ENCODE measurements around the gene TMEM120B.
"Not testable (repeated sequence)": the region's sequence is repeated elsewhere in the genome, so short reads cannot be mapped to it uniquely, and the experiment has no call there.

Gene TMEM120B

GRCh38 chr12:121717041-121717699 is 4.6 kb downstream of the TMEM120B start:
- Mint-ChIP-seq H3K4me3 (no peak overlapping the region), H3K36me3 (no peaks in the 10 kb centered on the region), H3K4me1 (ENCODE audit: low read depth) (peaks cover 9% of the 10 kb centered on the region), H3K27me3 (no peaks in the 10 kb centered on the region), H3K9me3 (ENCODE audit: low read depth) (no peaks in the 10 kb centered on the region), H3K27ac (no peak overlapping the region)

- peaks cover 2% of the 10 kb centered on the region for H3K36me3 Mint-ChIP-seq
- H3K4me1 Mint-ChIP-seq (ENCODE audit: low read depth): peaks cover 7% of the 10 kb centered on the region
- H3K4me3 Mint-ChIP-seq: no peak overlapping the region
- no peaks in the 10 kb centered on the region for H3K9me3 Mint-ChIP-seq (ENCODE audit: low read depth)
- no peak overlapping the region for H3K27ac Mint-ChIP-seq
- H3K27me3 Mint-ChIP-seq: no peaks in the 10 kb centered on the region
These were observed 6.2 kb downstream of the TMEM120B start for GRCh38 chr12:121718653-121719239.

GRCh38 chr12:121719926-121720414 is 7.4 kb downstream of the TMEM120B start:
- no peaks in the 10 kb centered on the region for H3K9me3 Mint-ChIP-seq (ENCODE audit: low read depth)
- peaks cover 1% of the 10 kb centered on the region for H3K4me1 Mint-ChIP-seq (ENCODE audit: low read depth)
- H3K27me3 Mint-ChIP-seq: no peaks in the 10 kb centered on the region
- no peak overlapping the region for H3K4me3 Mint-ChIP-seq
- no peak overlapping the region for H3K27ac Mint-ChIP-seq
- H3K36me3 Mint-ChIP-seq: peaks cover 2% of the 10 kb centered on the region

- Mint-ChIP-seq H3K4me1 (ENCODE audit: low read depth) (peaks cover 1% of the 10 kb centered on the region), H3K9me3 (ENCODE audit: low read depth) (no peaks in the 10 kb centered on the region), H3K4me3 (no peak overlapping the region), H3K27me3 (no peaks in the 10 kb centered on the region), H3K27ac (no peak overlapping the region), H3K36me3 (peaks cover 6% of the 10 kb centered on the region)
These were observed 8.2 kb downstream of the TMEM120B start for GRCh38 chr12:121720762-121721161.

- Mint-ChIP-seq H3K9me3 (ENCODE audit: low read depth) (no peaks in the 10 kb centered on the region), H3K27me3 (no peaks in the 10 kb centered on the region), H3K4me1 (ENCODE audit: low read depth) (peaks cover 1% of the 10 kb centered on the region)
These were observed 10.0 kb downstream of the TMEM120B start for GRCh38 chr12:121722511-121722910.

GRCh38 chr12:121723200-121723599 is 10.6 kb downstream of the TMEM120B start:
- no peak overlapping the region for H3K4me3 Mint-ChIP-seq
- H3K4me1 Mint-ChIP-seq (ENCODE audit: low read depth): peaks cover 1% of the 10 kb centered on the region
- no peaks in the 10 kb centered on the region for H3K9me3 Mint-ChIP-seq (ENCODE audit: low read depth)
- no peak overlapping the region for H3K27ac Mint-ChIP-seq
- peaks cover 6% of the 10 kb centered on the region for H3K36me3 Mint-ChIP-seq
- H3K27me3 Mint-ChIP-seq: no peaks in the 10 kb centered on the region

More at GRCh38 chr12:121722511-121722910, 10.0 kb downstream of the TMEM120B start:
- H3K4me3 Mint-ChIP-seq: no peak overlapping the region
- H3K27ac Mint-ChIP-seq: no peak overlapping the region
- peaks cover 6% of the 10 kb centered on the region for H3K36me3 Mint-ChIP-seq

- Mint-ChIP-seq H3K27ac (no peak overlapping the region), H3K4me1 (ENCODE audit: low read depth) (peaks cover 1% of the 10 kb centered on the region), H3K27me3 (no peaks in the 10 kb centered on the region), H3K36me3 (peaks cover 6% of the 10 kb centered on the region), H3K4me3 (no peak overlapping the region), H3K9me3 (ENCODE audit: low read depth) (no peaks in the 10 kb centered on the region)
These were observed 12.4 kb downstream of the TMEM120B start for GRCh38 chr12:121724925-121725324.

GRCh38 chr12:121725423-121725822 is 12.9 kb downstream of the TMEM120B start:
- H3K27me3 Mint-ChIP-seq: no peaks in the 10 kb centered on the region
- H3K4me3 Mint-ChIP-seq: no peak overlapping the region
- H3K9me3 Mint-ChIP-seq (ENCODE audit: low read depth): no peaks in the 10 kb centered on the region
- H3K27ac Mint-ChIP-seq: no peak overlapping the region
- H3K36me3 Mint-ChIP-seq: peaks cover 6% of the 10 kb centered on the region
- peaks cover 1% of the 10 kb centered on the region for H3K4me1 Mint-ChIP-seq (ENCODE audit: low read depth)

GRCh38 chr12:121729021-121729420 is 16.5 kb downstream of the TMEM120B start:
- H3K27ac Mint-ChIP-seq: no peak overlapping the region
- no peak overlapping the region for H3K4me3 Mint-ChIP-seq
- peaks cover 5% of the 10 kb centered on the region for H3K36me3 Mint-ChIP-seq
- no peaks in the 10 kb centered on the region for H3K9me3 Mint-ChIP-seq (ENCODE audit: low read depth)
- no peaks in the 10 kb centered on the region for H3K27me3 Mint-ChIP-seq
- no peaks in the 10 kb centered on the region for H3K4me1 Mint-ChIP-seq (ENCODE audit: low read depth)

- no peaks in the 10 kb centered on the region for H3K9me3 Mint-ChIP-seq (ENCODE audit: low read depth)
- H3K27ac Mint-ChIP-seq: no peak overlapping the region
- no peaks in the 10 kb centered on the region for H3K36me3 Mint-ChIP-seq
- H3K27me3 Mint-ChIP-seq: no peaks in the 10 kb centered on the region
- no peak overlapping the region for H3K4me3 Mint-ChIP-seq
- H3K4me1 Mint-ChIP-seq (ENCODE audit: low read depth): no peaks in the 10 kb centered on the region
These were observed 18.9 kb downstream of the TMEM120B start for GRCh38 chr12:121731473-121731872.

- no peak overlapping the region for H3K27ac Mint-ChIP-seq
- H3K36me3 Mint-ChIP-seq: no peaks in the 10 kb centered on the region
- H3K27me3 Mint-ChIP-seq: no peaks in the 10 kb centered on the region
- H3K4me1 Mint-ChIP-seq (ENCODE audit: low read depth): no peaks in the 10 kb centered on the region
- H3K9me3 Mint-ChIP-seq (ENCODE audit: low read depth): no peaks in the 10 kb centered on the region
- no peak overlapping the region for H3K4me3 Mint-ChIP-seq
These were observed 21.3 kb downstream of the TMEM120B start for GRCh38 chr12:121733849-121734248.

GRCh38 chr12:121738340-121738858 is 25.8 kb downstream of the TMEM120B start:
- Mint-ChIP-seq H3K27ac (no peak overlapping the region), H3K4me3 (no peak overlapping the region), H3K36me3 (no peaks in the 10 kb centered on the region), H3K27me3 (no peaks in the 10 kb centered on the region), H3K4me1 (ENCODE audit: low read depth) (no peaks in the 10 kb centered on the region), H3K9me3 (ENCODE audit: low read depth) (no peaks in the 10 kb centered on the region)

GRCh38 chr12:121740847-121741246 is 28.3 kb downstream of the TMEM120B start:
- Mint-ChIP-seq H3K27me3 (no peaks in the 10 kb centered on the region), H3K4me1 (ENCODE audit: low read depth) (no peaks in the 10 kb centered on the region), H3K9me3 (ENCODE audit: low read depth) (no peaks in the 10 kb centered on the region), H3K36me3 (no peaks in the 10 kb centered on the region), H3K27ac (no peak overlapping the region), H3K4me3 (no peak overlapping the region)

- Mint-ChIP-seq H3K4me3 (no peak overlapping the region), H3K36me3 (no peaks in the 10 kb centered on the region), H3K27me3 (no peaks in the 10 kb centered on the region), H3K4me1 (ENCODE audit: low read depth) (no peaks in the 10 kb centered on the region), H3K27ac (no peak overlapping the region), H3K9me3 (ENCODE audit: low read depth) (no peaks in the 10 kb centered on the region)
These were observed 29.2 kb downstream of the TMEM120B start for GRCh38 chr12:121741743-121742142.

- not testable (repeated sequence) for H3K4me3 Mint-ChIP-seq; H3K4me1 Mint-ChIP-seq (ENCODE audit: low read depth); H3K9me3 Mint-ChIP-seq (ENCODE audit: low read depth); H3K27ac Mint-ChIP-seq; H3K36me3 Mint-ChIP-seq; H3K27me3 Mint-ChIP-seq
These were observed 33.0 kb downstream of the TMEM120B start for GRCh38 chr12:121745545-121745944.

GRCh38 chr12:121748218-121748570 is 35.6 kb downstream of the TMEM120B start:
- Mint-ChIP-seq H3K4me3 (no peak overlapping the region), H3K27me3 (no peaks in the 10 kb centered on the region), H3K36me3 (peaks cover 2% of the 10 kb centered on the region), H3K27ac (no peak overlapping the region), H3K4me1 (ENCODE audit: low read depth) (peaks cover 7% of the 10 kb centered on the region), H3K9me3 (ENCODE audit: low read depth) (no peaks in the 10 kb centered on the region)

Data from activated naive CD8-positive, alpha-beta T cell (primary cell).